GM12878 (cell line): Measurements from ENCODE around the gene BCHE. TPM values are rescaled to one million over a fixed set of nuclear protein-coding genes. Genes with fewer than 3 reads are reported as not detected.

Experiments used
- ATAC-seq: fragments of 200-7000 bp; cut with Tn5 transposase; 3 replicates; pipeline ENCODE4 v1.9.1; 2020; ENCODE audit warnings: mild to moderate bottlenecking, moderate library complexity
- BruUV-seq: library from RNA; stranded (reverse); fragments of 400-500 nt; replicated peaks from 2 replicates; lab custom pipeline; 2021; lab: Mats Ljungman, UMichigan
- CTCF ChIA-PET: fragments of 300-600 bp; sonication (Branson Sonifier 250); formaldehyde crosslinking; extraction: SDS; loops from one replicate; lab custom pipeline; 2021; ENCODE audit warnings: inconsistent platforms; lab: Yijun Ruan, JAX
- POLR2A ChIA-PET: fragments of 350-600 bp; formaldehyde crosslinking; extraction: SDS; loops from one replicate; lab custom pipeline; 2021; ENCODE audit warnings: inconsistent platforms; lab: Charles Lee
- RAD21 ChIA-PET: fragments of 300-600 bp; sonication (Branson Sonifier 250); formaldehyde crosslinking; loops from one replicate; lab custom pipeline; 2023; ENCODE audit warnings: antibody characterized with exemption; ENCODE audit not compliant: unreplicated experiment; lab: Charles Lee
- SMC1A ChIA-PET: fragments of 300-600 bp; sonication (Branson Sonifier 250); formaldehyde crosslinking; loops from one replicate; lab custom pipeline; 2023; ENCODE audit not compliant: unreplicated experiment, uncharacterized antibody; lab: Charles Lee
- DNase-seq: peaks from one replicate; pipeline ENCODE4 v3.0.0-alpha.2; 2011; ENCODE audit warnings: low read depth, low spot score
- FAIRE-seq: peaks from 3 replicates; lab custom pipeline; 2011; peaks lifted over from hg19 to GRCh38; lab: Jason Lieb, UNC
- H2AFZ ChIP-seq: 2 replicates; pipeline ENCODE4 v1.6.0; 2011; ENCODE audit warnings: low read depth, low read length, control low read depth; ENCODE audit not compliant: control insufficient read depth
- H3K27ac ChIP-seq: 2 replicates; pipeline ENCODE4 v1.5.1; 2011; ENCODE audit warnings: control low read depth; ENCODE audit not compliant: control insufficient read depth, insufficient read depth
- H3K27me3 ChIP-seq, 2 experiments: replicated peaks in 1 of 2; 2 replicates each; pipeline versions ENCODE4 v1.6.0 to v1.6.1; 2011; ENCODE audit warnings: low read length in 1 of 2; ENCODE audit not compliant: control insufficient read depth in 2 of 2, insufficient read depth in 2 of 2
- H3K36me3 ChIP-seq, 2 experiments: 2 replicates each; pipeline ENCODE4 v1.5.1; 2011; ENCODE audit warnings: low read length in 1 of 2; ENCODE audit not compliant: control insufficient read depth in 2 of 2, insufficient read depth in 2 of 2
- H3K4me1 ChIP-seq: 2 replicates; pipeline ENCODE4 v1.6.1; 2011; ENCODE audit warnings: mild to moderate bottlenecking, low read length, moderate library complexity, mixed read lengths; ENCODE audit not compliant: control insufficient read depth, insufficient read depth
- H3K4me2 ChIP-seq: 2 replicates; pipeline ENCODE4 v1.6.0; 2011; ENCODE audit warnings: control low read depth; ENCODE audit not compliant: control insufficient read depth, insufficient read depth
- H3K4me3 ChIP-seq: fragments of 200-600 bp; sonication (generic); 2 replicates; pipeline ENCODE4 v1.5.1; 2016
- H3K79me2 ChIP-seq: 2 replicates; pipeline ENCODE4 v1.6.0; 2011; ENCODE audit warnings: low read length; ENCODE audit not compliant: control insufficient read depth, insufficient read depth
- H3K9ac ChIP-seq: 2 replicates; pipeline ENCODE4 v1.8.0; 2011; ENCODE audit warnings: low read length, control low read depth, mixed read lengths; ENCODE audit not compliant: control insufficient read depth, insufficient read depth
- H3K9me3 ChIP-seq: replicated peaks from 3 replicates; pipeline ENCODE4 v1.5.1; 2011; ENCODE audit warnings: mild to moderate bottlenecking, low read length; ENCODE audit not compliant: control insufficient read depth, insufficient read depth
- H4K20me1 ChIP-seq: 2 replicates; pipeline ENCODE4 v1.6.0; 2011; ENCODE audit not compliant: control insufficient read depth, insufficient read depth
- BCLAF1 ChIP-seq: fragments of 450-650 bp; IDR thresholded peaks from 2 replicates; pipeline ENCODE4 v1.6.1; 2017; ENCODE audit warnings: antibody characterized with exemption, mild to moderate bottlenecking, moderate library complexity
- CTCF ChIP-seq, 3 experiments: IDR thresholded peaks in 2 of 3; conservative IDR thresholded peaks in 1 of 3; 2 replicates each; pipeline ENCODE4 v1.5.1; 2011; ENCODE audit warnings: low read depth in 3 of 3, low read length in 3 of 3, mild to moderate bottlenecking in 3 of 3, control low read depth in 2 of 3, moderate library complexity in 2 of 3, inconsistent platforms in 1 of 3, mixed read lengths in 1 of 3; ENCODE audit not compliant: control insufficient read depth in 2 of 3, insufficient read depth in 1 of 3; ENCODE audit errors: extremely low read depth in 1 of 3
- HDAC6 ChIP-seq: fragments of 200-600 bp; sonication (generic); IDR thresholded peaks from one replicate; pipeline ENCODE4 v1.8.0; 2017; ENCODE audit warnings: antibody characterized with exemption; ENCODE audit not compliant: unreplicated experiment
- JUNB ChIP-seq: IDR thresholded peaks from 2 replicates; pipeline ENCODE4 v1.6.1; 2016; ENCODE audit warnings: antibody characterized with exemption, mild to moderate bottlenecking
- TARDBP ChIP-seq: IDR thresholded peaks from 2 replicates; pipeline ENCODE4 v1.6.1; 2016; ENCODE audit warnings: borderline replicate concordance
- ZNF24 ChIP-seq: fragments of 450-650 bp; IDR thresholded peaks from 2 replicates; pipeline ENCODE4 v1.6.1; 2017; ENCODE audit warnings: antibody characterized with exemption, mild to moderate bottlenecking
- WGBS: methylation state at CpG from one replicate; pipeline ENCODE4 v1.1.6; 2016; ENCODE audit warnings: low lambda C conversion rate; ENCODE audit not compliant: insufficient replicate concordance, insufficient coverage; ENCODE audit errors: missing lambda C conversion rate; 5-methylcytosine and 5-hydroxymethylcytosine counted together
- in situ Hi-C: fragments of 300-500 bp; cut with MboI; formaldehyde crosslinking; loops from 9 replicates; pipeline ENCODE4 v1.14.3; 2018; ENCODE audit warnings: mixed read lengths
- intact Hi-C: fragments of 100-400 bp; cut with micrococcal nuclease; formaldehyde crosslinking; loops from one replicate; pipeline ENCODE4 v1.14.2; 2022; ENCODE audit not compliant: unreplicated experiment
- polyA plus RNA-seq, 11 experiments: library from polyadenylated mRNA; depleted of rRNA in 4 of 11; unstranded in 6 of 11; stranded (reverse) in 5 of 11; fragments of >200 nt; fragmentation: Nextera tagmentation in 4 of 11; fragmentation: Illumina TruSeq in 1 of 11; extraction: Ambion mirVana in 4 of 11; extraction: Trizol in 1 of 11; gene quantifications; 1 replicate in 1 of 11; 2 replicates in 10 of 11; pipeline versions ENCODE4 v1.2.1 to v1.2.3, GENCODE V29; 2011 to 2016; ENCODE audit warnings: inconsistent platforms in 2 of 11, missing spikeins in 2 of 11, low read depth in 1 of 11
- total RNA-seq, 4 experiments: library from RNA; depleted of rRNA in 3 of 4; stranded (reverse); fragments of >200 nt in 3 of 4; fragmentation: Illumina TruSeq in 1 of 4; extraction: Trizol in 1 of 4; gene quantifications; 2 replicates each; pipeline versions ENCODE4 v1.2.1 to v1.2.3, GENCODE V29; 2013 to 2021

Gene BCHE
- total and polyA plus RNA-seq, 10 of the 15 experiments (the other 5 are each of a cell fraction or from before 2014, with no cell fraction given) = 16.8 to 233 (median 29.3) TPM

- H3K36me3 ChIP-seq = no peaks in the 10 kb centered on the region
- no peak overlapping the region for H3K4me2 ChIP-seq
- intact Hi-C loops (no loop called here), in situ Hi-C loops (no loop called here)
- no peaks in the 10 kb centered on the region for H3K27me3 ChIP-seq
- H3K27ac ChIP-seq = no peak overlapping the region
- FAIRE-seq (no peak), DNase-seq (no peak), ATAC-seq (no peak)
- H3K9ac ChIP-seq = no peak overlapping the region
- H2AFZ ChIP-seq = no peak overlapping the region
- no peaks in the 10 kb centered on the region for H3K4me1 ChIP-seq
- TF ChIP-seq CTCF (IDR thresholded peaks at IDR 0.05 in 2 of 3, conservative IDR thresholded peaks at IDR 0.05 in 1 of 3; ENCODE audit: control insufficient read depth in 2 of 3, extremely low read depth in 1 of 3, insufficient read depth in 1 of 3, low read depth in 3 of 3, low read length in 3 of 3) = no peak
- TF ChIP-seq TARDBP = no peak
- no peak for TF ChIP-seq BCLAF1
- TF ChIP-seq ZNF24 = no peak
- TF ChIP-seq HDAC6 = no peak
- no peak for TF ChIP-seq JUNB
- WGBS = 70% methylated on average over 2 of the region's 2 CpGs
- CTCF ChIA-PET = interaction anchor here (1.0 to 1.7 kb wide), 3 partner anchors 11 to 16 kb away, joined by 3 to 4 read pairs (median 4); no protein-coding TSS in a partner anchor
- no peaks in the 10 kb centered on the region for H3K79me2 ChIP-seq
- RAD21 ChIA-PET = interaction anchor here (1.0 kb wide), 1 partner anchor 61 kb away, joined by 3 read pairs; no protein-coding TSS in a partner anchor
- no peaks in the 10 kb centered on the region for H3K9me3 ChIP-seq
- H3K4me3 ChIP-seq = no peak overlapping the region
- POLR2A ChIA-PET = interaction anchor here (0.8 kb wide), 1 partner anchor 23 kb away, joined by 3 read pairs; no protein-coding TSS in a partner anchor
- H4K20me1 ChIP-seq = no peaks in the 10 kb centered on the region
- SMC1A ChIA-PET = interaction anchor here (0.8 to 3.2 kb wide), 7 partner anchors 9 to 118 kb away, joined by 3 to 13 read pairs (median 3); no protein-coding TSS in a partner anchor
- BruUV-seq = no TSS peak
These were observed 89.1 kb downstream of the BCHE start for GRCh38 chr3:165748094-165748493.
